NOMO-1 (cell line): ENCODE data around the gene SCAF1.

ENCODE experiments used
- DNase-seq, 2 experiments: peaks; one replicate each; lab custom pipeline; 2025; ENCODE audit not compliant: unreplicated experiment in 2 of 2; lab: John Stamatoyannopoulos, UW

SCAF1 gene

GRCh38 chr19:49665036-49665350 is 23.0 kb downstream of the SCAF1 start:
- DNase-seq = no peak

GRCh38 chr19:49665351-49666119 is 23.5 kb downstream of the SCAF1 start, which contains the start of the genes BCL2L12 and IRF3:
BCL2L12 (plus strand) TSS chr19:49665933; CDS start chr19:49666693, 760 bp downstream.
IRF3 (minus strand) TSS chr19:49665857; CDS start chr19:49664838, 1,019 bp downstream.
- peak; percentile 94 to 95 for DNase-seq

- no peak for DNase-seq
These were observed 24.1 kb downstream of the SCAF1 start for GRCh38 chr19:49666120-49666444.

GRCh38 chr19:49667473-49667872 is 25.5 kb downstream of the SCAF1 start:
- DNase-seq = no peak

- DNase-seq = no peak
These were observed 27.5 kb downstream of the SCAF1 start for GRCh38 chr19:49669516-49669915.

GRCh38 chr19:49672131-49672919 is 30.3 kb downstream of the SCAF1 start:
- DNase-seq = peak; percentile 54 to 65

GRCh38 chr19:49676136-49676783 is 34.3 kb downstream of the SCAF1 start:
- peak; percentile 82 to 87 for DNase-seq

GRCh38 chr19:49676784-49677230 is 34.8 kb downstream of the SCAF1 start:
- DNase-seq = peak; percentile 100

GRCh38 chr19:49677231-49677900 is 35.4 kb downstream of the SCAF1 start, which contains the start of gene PRMT1:
PRMT1 (plus strand) TSS chr19:49677271; CDS start chr19:49677281, 10 bp downstream.
- DNase-seq = no peak

- peak; percentile 47 to 73 for DNase-seq
These were observed 36.1 kb downstream of the SCAF1 start for GRCh38 chr19:49677901-49678674.

GRCh38 chr19:49678985-49679770 is 37.2 kb downstream of the SCAF1 start:
- DNase-seq = no peak

GRCh38 chr19:49679771-49680413 is 37.9 kb downstream of the SCAF1 start:
- DNase-seq = no peak

- DNase-seq = peak; percentile 80 to 95
These were observed 38.7 kb downstream of the SCAF1 start for GRCh38 chr19:49680421-49681351.

GRCh38 chr19:49681830-49682229 is 39.8 kb downstream of the SCAF1 start:
- no peak for DNase-seq

GRCh38 chr19:49682274-49682673 is 40.3 kb downstream of the SCAF1 start:
- DNase-seq = no peak

- no peak for DNase-seq
These were observed 41.8 kb downstream of the SCAF1 start for GRCh38 chr19:49683814-49684250.

- no peak for DNase-seq
These were observed 42.4 kb downstream of the SCAF1 start for GRCh38 chr19:49684251-49684982.
